Testis (tissue), 3 donors: Measurements from ENCODE around the gene ZNF800. TPM values are rescaled to one million over a fixed set of nuclear protein-coding genes. Genes with fewer than 3 reads are reported as not detected.

Experiments used
- DNase-seq: peaks from one replicate; pipeline ENCODE4 v3.0.0-alpha.2; 2019
- H3K27ac ChIP-seq, 2 donors: fragments of 200-600 bp; sonication (generic); one replicate each; pipeline ENCODE4 v1.5.1; 2019
- H3K27me3 ChIP-seq: fragments of 200-600 bp; sonication (generic); one replicate; pipeline ENCODE4 v1.5.1; 2019
- H3K36me3 ChIP-seq: fragments of 200-600 bp; sonication (generic); one replicate; pipeline ENCODE4 v1.5.1; 2017; ENCODE audit warnings: low read depth; ENCODE audit errors: missing control alignments
- H3K4me1 ChIP-seq: fragments of 200-600 bp; sonication (generic); one replicate; pipeline ENCODE4 v1.5.1; 2019
- H3K4me3 ChIP-seq, 2 donors: fragments of 200-600 bp; sonication (generic); one replicate each; pipeline ENCODE4 v1.5.1; 2017 to 2019
- H3K9me3 ChIP-seq: fragments of 200-600 bp; sonication (generic); one replicate; pipeline ENCODE4 v1.5.1; 2017
- CTCF ChIP-seq, 3 experiments: fragments of 450-650 bp in 2 of 3; fragments of 200-600 bp in 1 of 3; sonication (generic) in 1 of 3; IDR thresholded peaks; one replicate each; pipeline ENCODE4 v1.5.1; 2016 to 2019; ENCODE audit warnings: antibody characterized with exemption in 3 of 3, mild to moderate bottlenecking in 2 of 3, moderate library complexity in 1 of 3
- POLR2A ChIP-seq: fragments of 450-650 bp; IDR thresholded peaks from one replicate; pipeline ENCODE4 v1.6.1; 2017; ENCODE audit warnings: antibody characterized with exemption, mild to moderate bottlenecking, moderate library complexity
- WGBS, 2 donors: methylation state at CpG; one replicate each; pipeline ENCODE4 v1.1.5; 2018; 5-methylcytosine and 5-hydroxymethylcytosine counted together
- intact Hi-C: fragments of 100-400 bp; cut with DNase I; formaldehyde crosslinking; loops from one replicate; pipeline ENCODE4 v1.15.1; 2023; ENCODE audit warnings: low total_unique reads
- polyA plus RNA-seq: library from polyadenylated mRNA; stranded (reverse); fragments of 350-450 nt; fragmentation: Illumina TruSeq; extraction: RNeasy Lipid Tissue Mini Kit (QIAGEN cat#74804); gene quantifications from one replicate; pipeline ENCODE4 v1.2.3, GENCODE V29; 2014; ENCODE audit warnings: low read depth, low replicate concordance; ENCODE audit not compliant: insufficient read depth
- total RNA-seq, 2 donors: library from RNA; depleted of rRNA; stranded (reverse); fragments of >200 nt; gene quantifications; one replicate each; pipeline ENCODE4 v1.2.3, GENCODE V29; 2016

The ZNF800 gene
- total and polyA plus RNA-seq, 3 donors from 2014 or later: 31.5 to 44.3 (median 40.7) TPM

- H3K9me3 ChIP-seq: no peaks in the 10 kb centered on the region
- intact Hi-C loops: no loop called here
- TF ChIP-seq POLR2A (no peak), CTCF (IDR thresholded peaks at IDR 0.05) (no peak)
- no peaks in the 10 kb centered on the region for H3K4me1 ChIP-seq
- H3K27ac ChIP-seq: no peak overlapping the region
- no peaks in the 10 kb centered on the region for H3K36me3 ChIP-seq
- 93 to 95% methylated on average over 2 of the region's 2 CpGs for WGBS, 2 donors
- no peaks in the 10 kb centered on the region for H3K27me3 ChIP-seq
- no peak for DNase-seq
- no peak overlapping the region for H3K4me3 ChIP-seq
Observed at GRCh38 chr7:127387974-127388373, 4.5 kb downstream of the ZNF800 start.

- TF ChIP-seq POLR2A: no peak
- no peak for TF ChIP-seq CTCF (IDR thresholded peaks at IDR 0.05)
Observed at GRCh38 chr7:127383123-127383835, 9.2 kb downstream of the ZNF800 start.

GRCh38 chr7:127382301-127383085, 10.0 kb downstream of the ZNF800 start:
- Histone ChIP-seq H3K36me3 (no peaks in the 10 kb centered on the region), H3K27me3 (no peaks in the 10 kb centered on the region), H3K27ac (no peak overlapping the region), H3K9me3 (no peaks in the 10 kb centered on the region), H3K4me3 (no peak overlapping the region), H3K4me1 (no peaks in the 10 kb centered on the region)
- intact Hi-C loops: no loop called here
- no peak for DNase-seq
- WGBS, 2 donors: 64 to 74% methylated on average over 2 of the region's 2 CpGs
- no peak for TF ChIP-seq POLR2A
- TF ChIP-seq CTCF (IDR thresholded peaks at IDR 0.05): no peak

More at GRCh38 chr7:127383123-127383835, 9.2 kb downstream of the ZNF800 start:
- Histone ChIP-seq H3K4me1 (no peaks in the 10 kb centered on the region), H3K36me3 (no peaks in the 10 kb centered on the region), H3K9me3 (no peaks in the 10 kb centered on the region), H3K27ac (no peak overlapping the region), H3K27me3 (no peaks in the 10 kb centered on the region), H3K4me3 (no peak overlapping the region)
- 59 to 72% methylated on average over 1 of the region's 1 CpG for WGBS, 2 donors
- no peak for DNase-seq
- intact Hi-C loops: no loop called here

- Histone ChIP-seq H3K27me3 (no peaks in the 10 kb centered on the region), H3K4me3 (no peak overlapping the region), H3K9me3 (no peaks in the 10 kb centered on the region), H3K27ac (no peak overlapping the region), H3K4me1 (no peaks in the 10 kb centered on the region), H3K36me3 (no peaks in the 10 kb centered on the region)
- intact Hi-C loops: no loop called here
- DNase-seq: no peak
- TF ChIP-seq POLR2A: no peak
- no peak for TF ChIP-seq CTCF (IDR thresholded peaks at IDR 0.05)
Observed at GRCh38 chr7:127380479-127380878, 12.0 kb downstream of the ZNF800 start.
